H9 (cell line): Measurements from ENCODE around the gene CCNQ. TPM values are rescaled to one million over a fixed set of nuclear protein-coding genes. Genes with fewer than 3 reads are reported as not detected.

Experiments
- DNase-seq: peaks from one replicate; pipeline ENCODE4 v3.0.0-alpha.2; 2017
- H2AFZ ChIP-seq: one replicate; pipeline ENCODE4 v1.6.1; 2013; ENCODE audit warnings: mild to moderate bottlenecking, low read length, control low read depth, moderate library complexity
- H2AK5ac ChIP-seq: 2 replicates; pipeline ENCODE4 v1.6.1; 2013; ENCODE audit warnings: low read length, control low read depth, mixed read lengths; ENCODE audit not compliant: insufficient read length
- H2BK120ac ChIP-seq: one replicate; pipeline ENCODE4 v1.6.1; 2013; ENCODE audit warnings: low read depth, mild to moderate bottlenecking, low read length, control low read depth, inconsistent platforms; ENCODE audit not compliant: poor library complexity, severe bottlenecking
- H2BK12ac ChIP-seq: 2 replicates; pipeline ENCODE4 v1.6.1; 2013; ENCODE audit warnings: low read length, control low read depth, mixed read lengths, low read depth; ENCODE audit not compliant: insufficient read length
- H2BK15ac ChIP-seq: 2 replicates; pipeline ENCODE4 v1.6.1; 2013; ENCODE audit warnings: low read depth, low read length, control low read depth
- H2BK20ac ChIP-seq: one replicate; pipeline ENCODE4 v1.6.1; 2013; ENCODE audit warnings: low read depth, mild to moderate bottlenecking, low read length, control low read depth, inconsistent platforms; ENCODE audit not compliant: poor library complexity, severe bottlenecking
- H2BK5ac ChIP-seq: 2 replicates; pipeline ENCODE4 v1.6.1; 2013; ENCODE audit warnings: low read length, control low read depth, mixed read lengths; ENCODE audit not compliant: insufficient read length
- H3K14ac ChIP-seq: 2 replicates; pipeline ENCODE4 v1.6.1; 2013; ENCODE audit warnings: low read length, control low read depth; ENCODE audit not compliant: insufficient read depth
- H3K18ac ChIP-seq: 2 replicates; pipeline ENCODE4 v1.6.1; 2013; ENCODE audit warnings: low read depth, mild to moderate bottlenecking, mixed read lengths, low read length, control low read depth; ENCODE audit not compliant: insufficient read length
- H3K23ac ChIP-seq: 2 replicates; pipeline ENCODE4 v1.6.1; 2013; ENCODE audit warnings: low read length, control low read depth, mixed read lengths, low read depth; ENCODE audit not compliant: insufficient read length
- H3K23me2 ChIP-seq: 2 replicates; pipeline ENCODE4 v1.6.1; 2013; ENCODE audit warnings: low read depth, mild to moderate bottlenecking, mixed read lengths, low read length, control low read depth; ENCODE audit not compliant: insufficient read length, poor library complexity, severe bottlenecking
- H3K27ac ChIP-seq: 2 replicates; pipeline ENCODE4 v1.5.1; 2013; ENCODE audit warnings: low read length, control low read depth, mixed read lengths, low read depth; ENCODE audit not compliant: insufficient read length
- H3K27me3 ChIP-seq: 2 replicates; pipeline ENCODE4 v1.6.1; 2013; ENCODE audit warnings: low read length, control low read depth, inconsistent platforms; ENCODE audit not compliant: insufficient read depth
- H3K4ac ChIP-seq: 2 replicates; pipeline ENCODE4 v1.6.1; 2013; ENCODE audit warnings: low read depth, mild to moderate bottlenecking, control low read depth, inconsistent platforms, low read length, moderate library complexity
- H3K4me1 ChIP-seq: 2 replicates; pipeline ENCODE4 v1.6.1; 2013; ENCODE audit warnings: low read length, control low read depth, inconsistent platforms; ENCODE audit not compliant: insufficient read depth
- H3K4me2 ChIP-seq: 2 replicates; pipeline ENCODE4 v1.6.1; 2013; ENCODE audit warnings: low read length, control low read depth, mixed read lengths; ENCODE audit not compliant: insufficient read length, insufficient read depth
- H3K56ac ChIP-seq: 2 replicates; pipeline ENCODE4 v1.6.1; 2013; ENCODE audit warnings: low read depth, mild to moderate bottlenecking, mixed read lengths, low read length, control low read depth; ENCODE audit not compliant: insufficient read length
- H3K79me1 ChIP-seq: 2 replicates; pipeline ENCODE4 v1.6.1; 2013; ENCODE audit warnings: low read depth, mild to moderate bottlenecking, moderate library complexity, low read length, control low read depth, inconsistent platforms; ENCODE audit not compliant: insufficient read depth, poor library complexity, severe bottlenecking
- H3K79me2 ChIP-seq: 2 replicates; pipeline ENCODE4 v1.6.1; 2013; ENCODE audit warnings: low read length, control low read depth, inconsistent platforms; ENCODE audit not compliant: insufficient read depth
- H3K9ac ChIP-seq: 2 replicates; pipeline ENCODE4 v1.6.1; 2013; ENCODE audit warnings: low read length, control low read depth, mixed read lengths; ENCODE audit not compliant: insufficient read length; ENCODE audit errors: extremely low read depth
- H3K9me3 ChIP-seq: one replicate; pipeline ENCODE4 v1.6.1; 2013; ENCODE audit warnings: low read depth, low read length, inconsistent platforms; ENCODE audit not compliant: control insufficient read depth
- H3T11ph ChIP-seq: one replicate; pipeline ENCODE4 v1.6.1; 2013; ENCODE audit warnings: mild to moderate bottlenecking, low read length, control low read depth, inconsistent platforms
- H4K20me1 ChIP-seq: one replicate; pipeline ENCODE4 v1.6.1; 2013; ENCODE audit not compliant: control insufficient read depth, insufficient read length, insufficient read depth
- H4K5ac ChIP-seq: 2 replicates; pipeline ENCODE4 v1.6.1; 2013; ENCODE audit warnings: low read depth, mild to moderate bottlenecking, mixed read lengths, low read length, control low read depth; ENCODE audit not compliant: insufficient read length
- H4K8ac ChIP-seq: replicated peaks from 2 replicates; pipeline ENCODE4 v1.6.1; 2013; ENCODE audit warnings: low read length, control low read depth, mixed read lengths, low read depth; ENCODE audit not compliant: insufficient read length
- H4K91ac ChIP-seq: 2 replicates; pipeline ENCODE4 v1.6.1; 2013; ENCODE audit warnings: low read depth, mild to moderate bottlenecking, moderate library complexity, mixed read lengths, low read length, control low read depth; ENCODE audit not compliant: insufficient read length
- H3K27ac Mint-ChIP-seq, 3 experiments: 2 replicates in 2 of 3; 3 replicates in 1 of 3; pipeline ENCODE4 v1.8.0; 2020 to 2021; ENCODE audit warnings: mixed read lengths in 3 of 3, mild to moderate bottlenecking in 1 of 3, moderate library complexity in 1 of 3
- H3K27me3 Mint-ChIP-seq: 2 replicates; pipeline ENCODE4 v1.8.0; 2021; ENCODE audit warnings: low read depth, mild to moderate bottlenecking, moderate library complexity, mixed read lengths
- H3K36me3 Mint-ChIP-seq, 3 experiments: 2 replicates in 2 of 3; 3 replicates in 1 of 3; pipeline ENCODE4 v1.8.0; 2020 to 2021; ENCODE audit warnings: low read depth in 3 of 3, mixed read lengths in 3 of 3; ENCODE audit not compliant: insufficient read depth in 1 of 3
- H3K4me1 Mint-ChIP-seq, 2 experiments: 2 replicates each; pipeline ENCODE4 v1.8.0; 2020; ENCODE audit warnings: mixed read lengths in 2 of 2
- H3K4me3 Mint-ChIP-seq, 2 experiments: 2 replicates in 1 of 2; 3 replicates in 1 of 2; pipeline ENCODE4 v1.8.0; 2020 to 2021; ENCODE audit warnings: mild to moderate bottlenecking in 2 of 2, mixed read lengths in 2 of 2, moderate library complexity in 1 of 2
- H3K9me3 Mint-ChIP-seq, 2 experiments: 2 replicates in 1 of 2; 3 replicates in 1 of 2; pipeline ENCODE4 v1.8.0; 2020; ENCODE audit warnings: mild to moderate bottlenecking in 2 of 2, mixed read lengths in 2 of 2, moderate library complexity in 1 of 2
- WGBS: extraction: QIAGEN DNeasy Blood & Tissue Kit; methylation state at CpG from one replicate; pipeline ENCODE4 v1.1.7; 2013; ENCODE audit warnings: missing lambda C conversion rate, low lambda C conversion rate, mixed read lengths; ENCODE audit not compliant: insufficient read length; ENCODE audit errors: extremely low coverage; 5-methylcytosine and 5-hydroxymethylcytosine counted together
- total RNA-seq: library from RNA; stranded (reverse); gene quantifications from 2 replicates; pipeline ENCODE4 v1.2.1, GENCODE V29; 2021
- TF ChIP-seq, protein P1 (sequence below): fragments of 200-600 bp; sonication (generic); conservative IDR thresholded peaks from 3 replicates; pipeline ENCODE4 v1.8.0; 2021; ENCODE audit warnings: antibody characterized with exemption, mild to moderate bottlenecking

Gene CCNQ
- total RNA-seq, 1 experiment from 2014 or later = 18.4 TPM

DNA sequence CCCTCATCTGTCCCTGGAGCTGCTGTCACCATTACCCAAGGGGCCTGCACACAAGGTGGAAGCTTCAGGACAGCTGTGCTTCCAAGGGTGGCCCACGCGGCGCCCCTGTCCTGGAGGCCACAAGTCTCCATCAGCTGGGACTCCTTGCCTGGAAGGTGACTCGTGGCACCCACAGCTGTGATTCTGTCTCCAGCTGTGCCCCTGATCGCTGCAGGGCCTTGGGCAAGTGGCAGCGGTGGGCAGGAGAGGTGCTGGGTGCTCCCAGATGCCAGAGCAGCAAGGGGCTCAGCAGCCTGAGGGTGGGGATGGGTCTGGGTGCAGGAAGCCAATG is 39.1 kb upstream of the CCNQ start:
- TF ChIP-seq, protein P1, sequence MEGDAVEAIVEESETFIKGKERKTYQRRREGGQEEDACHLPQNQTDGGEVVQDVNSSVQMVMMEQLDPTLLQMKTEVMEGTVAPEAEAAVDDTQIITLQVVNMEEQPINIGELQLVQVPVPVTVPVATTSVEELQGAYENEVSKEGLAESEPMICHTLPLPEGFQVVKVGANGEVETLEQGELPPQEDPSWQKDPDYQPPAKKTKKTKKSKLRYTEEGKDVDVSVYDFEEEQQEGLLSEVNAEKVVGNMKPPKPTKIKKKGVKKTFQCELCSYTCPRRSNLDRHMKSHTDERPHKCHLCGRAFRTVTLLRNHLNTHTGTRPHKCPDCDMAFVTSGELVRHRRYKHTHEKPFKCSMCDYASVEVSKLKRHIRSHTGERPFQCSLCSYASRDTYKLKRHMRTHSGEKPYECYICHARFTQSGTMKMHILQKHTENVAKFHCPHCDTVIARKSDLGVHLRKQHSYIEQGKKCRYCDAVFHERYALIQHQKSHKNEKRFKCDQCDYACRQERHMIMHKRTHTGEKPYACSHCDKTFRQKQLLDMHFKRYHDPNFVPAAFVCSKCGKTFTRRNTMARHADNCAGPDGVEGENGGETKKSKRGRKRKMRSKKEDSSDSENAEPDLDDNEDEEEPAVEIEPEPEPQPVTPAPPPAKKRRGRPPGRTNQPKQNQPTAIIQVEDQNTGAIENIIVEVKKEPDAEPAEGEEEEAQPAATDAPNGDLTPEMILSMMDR = no peak
- no peak overlapping the region for H3K27ac Mint-ChIP-seq
- Histone ChIP-seq H3K4ac (no peak overlapping the region), H3K23me2 (peaks cover 2% of the 10 kb centered on the region), H2BK5ac (no peak overlapping the region), H3K18ac (no peak overlapping the region), H2BK20ac (no peak overlapping the region), H3K79me2 (no peaks in the 10 kb centered on the region), H3K4me2 (no peak overlapping the region), H2AFZ (no peak overlapping the region), H2AK5ac (no peak overlapping the region), H3K4me1 (no peaks in the 10 kb centered on the region), H2BK15ac (no peak overlapping the region), H3T11ph (no peak overlapping the region), H3K23ac (no peak overlapping the region), H2BK120ac (no peak overlapping the region), H3K9ac (no peak overlapping the region), H2BK12ac (no peak overlapping the region), H4K5ac (no peak overlapping the region), H3K79me1 (no peaks in the 10 kb centered on the region), H3K14ac (no peak overlapping the region), H3K9me3 (peaks cover 33% of the 10 kb centered on the region), H3K27ac (no peak overlapping the region), H4K20me1 (peaks cover 2% of the 10 kb centered on the region), H4K91ac (no peak overlapping the region), H3K56ac (no peak overlapping the region), H3K27me3 (peaks cover 10% of the 10 kb centered on the region), H4K8ac (no peak overlapping the region)
- peaks cover 8 to 11% of the 10 kb centered on the region in 2 experiments; a peak in 3 of 4 replicates for H3K4me1 Mint-ChIP-seq
- H3K9me3 Mint-ChIP-seq = peaks cover 44 to 77% of the 10 kb centered on the region in 2 experiments
- WGBS = no CpG with 5 or more reads among the region's 6 CpGs
- DNase-seq = peak; percentile 20
- peaks cover 41% of the 10 kb centered on the region for H3K27me3 Mint-ChIP-seq
- H3K36me3 Mint-ChIP-seq = peaks cover 0 to 14% (median 2%) of the 10 kb centered on the region in 3 experiments; a peak in 4 of 7 replicates
- no peak overlapping the region for H3K4me3 Mint-ChIP-seq
